Fibroblast of gingiva (primary cell): ENCODE data around the gene SAMD8.
A peak's percentile ranks its signal among the peaks of the same experiment; 100 is the strongest.
"Not testable (repeated sequence)": the region's sequence is repeated elsewhere in the genome, so short reads cannot be mapped to it uniquely, and the experiment has no call there.

Experiments
- DNase-seq: peaks from one replicate; pipeline ENCODE4 v3.0.0-alpha.2; 2011; ENCODE audit warnings: low read depth

Gene SAMD8

DNA sequence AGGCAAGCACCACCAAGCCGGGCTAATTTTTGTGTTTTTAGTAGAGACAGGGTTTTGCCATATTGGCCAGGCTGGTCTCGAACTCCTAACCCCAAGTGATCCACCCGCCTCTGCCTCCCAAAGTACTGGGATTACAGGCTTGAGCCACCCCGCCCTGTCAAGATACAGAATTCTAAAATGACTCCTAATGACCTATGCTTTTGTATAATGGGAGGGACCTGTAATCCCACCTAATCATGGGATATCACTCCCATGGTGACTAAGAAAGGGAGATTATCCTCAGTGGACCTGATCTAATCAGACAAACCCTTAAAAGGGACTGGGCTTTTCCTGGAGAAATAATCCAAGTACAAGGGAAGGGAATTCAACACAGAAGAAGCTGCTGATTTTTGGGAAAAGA, 28.8 kb downstream of the SAMD8 start:
- no peak for DNase-seq

DNA sequence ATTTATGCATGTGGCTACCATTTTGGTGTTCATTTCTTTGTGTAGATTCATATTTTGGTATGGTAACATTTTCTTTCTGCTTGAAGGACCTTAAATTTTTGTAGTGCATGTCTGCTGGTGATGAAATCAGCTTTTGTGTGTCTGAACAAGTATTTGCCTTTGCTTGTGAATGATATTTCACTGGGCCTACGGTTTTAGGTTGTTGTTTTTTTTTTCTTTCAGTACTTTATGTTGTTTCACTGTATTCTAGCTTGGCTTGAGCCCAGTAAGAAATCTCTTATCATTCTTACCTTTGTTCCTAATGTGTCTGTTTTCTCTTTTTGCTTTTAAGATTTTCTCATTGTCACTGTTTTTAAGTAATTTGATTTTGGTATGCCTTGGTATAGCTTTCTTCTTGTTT, 31.9 kb downstream of the SAMD8 start:
- peak; percentile 27 for DNase-seq

GRCh38 chr10:75145590-75145989, 34.1 kb downstream of the SAMD8 start:
- peak; percentile 45 for DNase-seq

DNA sequence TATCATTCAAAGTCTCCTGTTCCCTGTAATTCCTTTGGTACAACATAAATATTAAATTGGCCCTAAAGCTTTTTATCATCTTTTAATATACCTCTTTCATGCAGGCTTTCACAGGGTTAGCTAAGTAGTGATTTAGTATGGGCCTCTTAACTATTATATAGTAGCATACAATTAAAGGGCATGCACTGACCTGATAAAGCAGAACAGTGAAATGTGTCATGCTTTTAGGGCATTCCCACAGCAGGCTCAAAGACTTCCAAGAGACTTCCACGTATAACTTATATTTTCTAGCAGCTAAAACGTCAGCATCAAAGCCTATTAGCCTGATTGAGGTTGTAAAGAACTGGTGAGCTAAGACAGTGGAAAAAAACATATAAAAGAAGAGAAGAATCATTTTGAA, 35.3 kb downstream of the SAMD8 start:
- DNase-seq = no peak

GRCh38 chr10:75150656-75151055, 39.2 kb downstream of the SAMD8 start:
- no peak for DNase-seq

DNA sequence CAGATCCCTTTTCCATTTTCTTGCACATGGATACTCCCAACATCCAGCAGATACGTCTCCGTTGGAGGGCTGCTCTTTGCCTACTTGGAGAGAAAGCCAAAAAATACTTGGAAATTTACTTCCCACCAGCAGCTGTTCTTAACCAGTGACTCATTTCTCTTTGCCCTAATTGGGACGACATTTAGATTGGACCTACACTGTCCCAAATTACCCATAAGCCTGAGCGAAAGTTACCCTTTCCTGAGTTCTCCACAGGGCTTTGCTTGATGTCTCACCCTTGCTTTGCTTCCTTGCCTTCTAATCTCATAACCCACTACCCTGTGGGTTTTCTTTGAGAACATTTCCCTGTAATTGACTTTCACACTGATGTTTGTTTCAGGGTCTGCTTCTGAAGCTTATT, 48.1 kb downstream of the SAMD8 start:
- DNase-seq = peak; percentile 72

DNA sequence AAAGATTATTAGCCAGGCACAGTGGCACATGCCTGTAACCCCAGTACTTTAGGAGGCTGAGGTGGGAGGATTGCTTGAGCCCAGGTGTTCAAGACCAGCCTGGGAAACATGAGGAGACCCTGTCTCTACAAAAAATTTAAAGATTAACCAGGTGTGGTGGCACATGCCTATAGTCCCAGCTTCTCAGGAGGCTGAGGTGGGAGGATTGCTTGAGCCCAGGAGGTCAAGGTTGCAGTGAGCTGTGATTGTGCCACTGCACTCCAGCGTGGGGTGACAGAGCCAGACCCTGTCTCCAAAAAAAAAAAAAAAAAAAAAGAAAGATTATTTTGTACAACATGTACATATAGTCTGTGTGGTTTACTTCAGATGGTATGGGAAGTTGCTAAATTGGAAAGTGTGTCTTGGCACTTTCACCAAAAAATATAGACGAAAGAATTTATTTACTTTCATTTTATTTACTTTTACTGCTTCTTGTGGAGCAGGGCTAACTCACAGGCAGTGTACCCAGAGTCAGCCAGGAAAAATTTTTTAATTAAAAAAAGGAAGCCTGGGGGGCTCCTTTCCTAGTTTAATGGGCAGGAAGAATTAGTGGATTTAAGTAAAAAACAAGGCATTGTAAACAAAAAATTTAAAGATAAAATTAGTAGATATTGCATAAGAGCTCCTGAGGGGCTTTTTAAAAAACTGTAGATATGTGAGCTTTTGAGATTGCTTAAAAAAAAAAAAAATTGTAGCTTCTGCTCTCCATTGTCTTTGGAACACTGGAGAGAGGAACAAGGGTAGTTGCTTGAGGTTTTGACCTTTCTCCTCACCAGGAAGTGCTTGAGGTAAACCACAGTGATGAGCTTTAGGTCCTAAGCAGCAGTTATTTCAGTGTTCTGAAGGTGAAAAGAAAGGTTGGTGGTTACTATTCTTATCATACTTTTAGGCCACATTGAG, 54.5 kb downstream of the SAMD8 start:
- DNase-seq = no peak

DNA sequence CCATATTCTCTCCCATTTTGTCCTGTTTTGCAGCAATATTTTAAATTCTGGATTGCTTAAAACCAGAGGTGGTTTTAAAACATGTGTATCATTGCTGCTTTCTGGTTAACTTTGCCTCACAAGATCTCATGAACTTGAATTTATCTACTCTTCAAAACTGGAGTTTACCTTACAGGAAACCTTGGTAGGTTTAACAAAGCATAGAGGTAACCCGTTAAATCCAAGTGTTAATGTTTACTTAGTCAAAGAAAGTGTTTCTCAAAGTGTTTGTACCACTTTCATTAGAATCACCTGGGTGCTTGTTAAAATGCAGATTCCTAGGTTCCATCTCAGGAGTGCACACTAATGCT, 55.1 kb downstream of the SAMD8 start:
- no peak for DNase-seq

GRCh38 chr10:75168275-75168674, 56.8 kb downstream of the SAMD8 start:
- DNase-seq = no peak

DNA sequence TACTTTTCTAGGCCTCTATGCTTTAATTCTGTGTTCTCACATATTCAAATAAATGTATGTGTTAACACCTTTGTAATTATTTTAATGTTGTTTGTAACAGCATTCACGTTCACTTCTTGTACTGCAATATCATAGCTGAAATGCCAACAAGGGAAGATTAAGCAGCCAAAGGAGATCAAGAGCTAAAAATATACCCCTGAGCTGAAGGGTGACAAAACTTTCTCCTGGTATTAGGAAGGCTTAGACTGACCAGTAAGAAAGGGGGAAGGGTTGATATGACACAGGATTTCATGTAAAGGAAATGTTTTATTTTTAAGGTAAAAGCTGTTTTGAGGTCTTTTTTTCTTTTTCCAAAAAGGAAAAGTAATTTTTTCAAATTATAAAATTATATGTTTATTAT, 58.8 kb downstream of the SAMD8 start:
- DNase-seq = no peak

- DNase-seq = no peak
These were observed 63.6 kb downstream of the SAMD8 start for GRCh38 chr10:75175046-75175445.

- no peak for DNase-seq
These were observed 64.6 kb downstream of the SAMD8 start for GRCh38 chr10:75176046-75176445.

DNA sequence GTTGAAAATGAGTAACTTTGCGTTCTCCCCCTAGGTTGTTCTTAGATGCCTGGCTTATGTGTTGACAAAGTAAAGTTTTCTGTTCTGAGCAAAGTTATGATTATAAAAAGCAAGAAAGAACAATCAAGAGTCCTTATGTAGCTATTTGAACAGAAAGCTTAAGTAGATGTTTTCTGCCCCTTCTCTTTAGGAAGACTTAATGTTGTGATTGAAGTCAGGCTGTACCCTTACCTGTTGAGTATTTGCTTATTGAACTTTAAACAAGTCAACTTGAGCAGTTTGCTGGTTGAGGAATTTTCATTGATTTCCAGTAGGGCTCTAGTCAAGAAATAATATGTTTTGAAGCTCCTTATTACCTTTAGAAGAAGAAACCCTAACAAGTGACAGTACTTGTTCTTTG, 65.3 kb downstream of the SAMD8 start:
- no peak for DNase-seq

- DNase-seq = no peak
These were observed 68.3 kb downstream of the SAMD8 start for GRCh38 chr10:75179657-75180177.

DNA sequence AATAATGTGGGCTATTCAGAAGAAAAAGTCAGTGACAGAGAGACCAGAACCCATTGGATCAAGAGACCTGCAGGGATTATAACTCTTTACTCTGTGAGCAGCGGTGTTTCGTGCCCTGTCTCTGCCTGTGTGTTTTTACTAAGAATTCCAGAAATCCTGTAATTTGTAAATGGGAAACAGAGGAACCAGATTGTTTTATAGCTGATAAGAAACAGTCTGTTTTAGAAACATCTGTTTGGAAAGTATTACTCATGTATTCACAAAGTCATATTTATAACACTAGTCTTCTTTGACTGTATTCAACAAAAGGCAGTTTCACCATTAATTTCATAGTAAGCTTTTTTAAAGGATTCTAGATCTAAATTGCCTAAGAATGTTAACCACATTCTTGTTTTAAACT, 69.1 kb downstream of the SAMD8 start:
- DNase-seq = no peak

DNA sequence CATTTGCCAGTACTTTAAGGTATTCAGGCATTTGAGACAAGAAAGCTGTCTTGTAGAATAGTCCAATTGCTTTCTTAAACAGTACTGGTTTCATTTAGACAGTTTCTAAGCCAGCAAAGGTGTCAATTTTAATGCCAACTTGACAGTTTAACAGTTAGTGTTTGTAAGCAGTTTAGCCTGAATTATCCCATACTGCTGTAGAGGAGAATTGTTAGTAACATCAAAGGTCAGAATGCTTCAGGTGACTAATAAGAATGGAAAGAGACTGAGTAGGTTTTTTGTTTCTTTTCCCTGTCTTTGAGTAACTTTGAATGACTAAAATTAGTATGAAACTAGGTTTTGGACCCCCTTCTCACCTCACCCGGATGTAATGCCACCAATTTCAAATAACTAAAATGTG, 69.6 kb downstream of the SAMD8 start:
- DNase-seq = no peak

DNA sequence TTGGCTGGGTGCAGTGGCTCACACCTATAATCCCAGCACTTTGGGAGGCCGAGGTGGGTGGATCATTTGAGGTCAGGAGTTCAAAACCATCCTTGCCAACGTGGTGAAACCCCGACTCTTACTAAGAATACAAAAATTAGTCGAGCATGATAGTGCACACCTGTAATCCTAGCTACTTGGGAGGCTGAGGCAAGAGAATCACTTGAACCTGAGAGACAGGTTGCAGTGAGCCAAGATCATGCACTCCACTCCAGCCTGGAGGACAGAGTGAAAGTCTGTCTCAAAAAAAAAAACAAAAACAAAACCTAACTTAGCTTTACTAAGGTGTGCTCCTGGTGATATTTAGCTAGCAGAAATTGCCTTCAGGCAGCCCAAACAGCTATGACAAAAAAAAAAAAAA, 74.9 kb downstream of the SAMD8 start:
- DNase-seq = no peak

- peak; percentile 61 for DNase-seq
These were observed 76.5 kb downstream of the SAMD8 start for GRCh38 chr10:75187961-75188426.

DNA sequence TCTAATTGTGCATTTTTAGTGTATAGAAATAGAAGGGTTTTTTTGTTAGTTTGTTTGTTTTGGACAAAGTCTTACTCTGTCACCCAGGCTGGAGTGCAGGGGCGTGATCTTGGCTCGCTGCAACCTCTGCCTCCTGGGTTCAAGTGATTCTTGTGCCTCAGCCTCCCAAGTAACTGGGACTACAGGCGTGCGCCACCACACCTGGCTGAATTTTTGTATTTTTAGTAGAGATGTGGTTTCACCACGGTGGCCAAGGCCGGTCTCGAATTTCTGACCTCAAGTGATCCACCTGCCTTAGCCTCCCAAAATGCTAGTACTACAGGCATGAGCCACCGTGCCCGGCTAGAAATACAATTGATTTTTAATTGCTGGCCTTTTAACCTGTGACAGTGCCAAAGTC, 77.1 kb downstream of the SAMD8 start:
- DNase-seq = not testable (repeated sequence)

DNA sequence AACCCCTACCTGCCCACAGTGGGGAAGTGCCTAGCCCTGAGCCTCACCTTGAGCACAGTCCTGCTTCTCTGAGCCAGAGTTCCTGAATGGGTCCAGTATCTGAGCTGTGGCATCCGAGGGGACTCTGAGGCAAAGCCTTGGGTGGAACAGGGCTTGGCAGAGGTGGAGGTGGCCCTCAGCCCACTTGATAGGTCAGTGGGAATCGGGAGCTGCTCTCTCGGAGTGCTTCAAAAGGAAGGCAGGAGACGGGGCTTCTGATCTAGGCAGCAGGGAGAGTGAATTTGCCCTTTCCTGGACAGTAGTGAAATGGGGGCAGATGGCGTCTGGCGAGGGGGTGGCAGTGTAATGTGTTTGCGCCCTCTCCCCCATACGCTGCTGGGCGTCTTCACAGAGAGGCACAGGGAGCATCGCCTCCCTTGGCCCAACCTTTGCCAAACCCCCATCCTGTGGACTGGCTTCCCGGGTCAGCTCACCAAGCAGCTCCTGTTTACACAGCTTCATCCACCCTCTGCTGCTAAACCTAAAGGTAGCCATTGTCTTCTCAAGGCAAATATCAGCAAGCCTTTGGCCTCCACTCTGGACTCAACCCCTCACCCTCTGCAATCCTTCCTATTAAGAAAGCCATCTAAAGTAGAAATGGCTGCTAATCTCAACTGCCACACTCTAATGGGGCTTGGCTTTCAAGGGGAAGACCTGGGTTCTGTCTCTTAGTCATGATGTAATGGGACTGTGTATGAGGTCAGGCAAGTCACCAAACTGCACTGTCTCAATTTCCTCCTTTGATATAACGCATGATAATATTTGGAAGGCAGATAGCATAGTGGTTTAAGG, 78.0 kb downstream of the SAMD8 start:
- DNase-seq = no peak

GRCh38 chr10:75191821-75192568, 80.5 kb downstream of the SAMD8 start:
- DNase-seq = peak; percentile 95

GRCh38 chr10:75194625-75195024, 83.2 kb downstream of the SAMD8 start:
- not testable (repeated sequence) for DNase-seq
